Endothelial cell of umbilical vein (primary cell): Measurements from ENCODE around the gene COQ7. TPM values are rescaled to one million over a fixed set of nuclear protein-coding genes. Genes with fewer than 3 reads are reported as not detected.

Source experiments
- BruUV-seq: library from RNA; stranded (reverse); fragments of 400-500 nt; replicated peaks from 2 replicates; lab custom pipeline; 2021; lab: Mats Ljungman, UMichigan
- CTCF ChIA-PET: fragments of 300-600, 350-600 bp; sonication (Branson Sonifier 250); formaldehyde crosslinking; loops from one replicate; lab custom pipeline; 2021; ENCODE audit warnings: antibody characterized with exemption, inconsistent platforms; lab: Charles Lee
- POLR2A ChIA-PET: fragments of 300-600, 350-600 bp; sonication (Branson Sonifier 250); formaldehyde crosslinking; loops from one replicate; lab custom pipeline; 2021; ENCODE audit warnings: antibody characterized with exemption, inconsistent platforms; lab: Charles Lee
- DNase-seq: peaks from one replicate; pipeline ENCODE4 v3.0.0-alpha.2; 2011; ENCODE audit warnings: low read depth, low spot score
- FAIRE-seq: peaks from 2 replicates; lab custom pipeline; 2011; peaks lifted over from hg19 to GRCh38; lab: Jason Lieb, UNC
- H2AFZ ChIP-seq: 2 replicates; pipeline ENCODE4 v1.6.0; 2012; ENCODE audit warnings: low read depth, low read length, control low read depth, inconsistent platforms
- H3K27ac ChIP-seq: 2 replicates; pipeline ENCODE4 v1.5.1; 2011; ENCODE audit warnings: low read depth, mild to moderate bottlenecking, control low read depth, low read length, moderate library complexity; ENCODE audit not compliant: insufficient read depth
- H3K27me3 ChIP-seq, 2 experiments: 2 replicates each; pipeline versions ENCODE4 v1.6.0 to v1.6.1; 2011; ENCODE audit warnings: low read length in 2 of 2, mixed read lengths in 1 of 2; ENCODE audit not compliant: control insufficient read depth in 2 of 2, insufficient read depth in 2 of 2
- H3K36me3 ChIP-seq, 2 experiments: 2 replicates in 1 of 2; 3 replicates in 1 of 2; pipeline ENCODE4 v1.5.1; 2011; ENCODE audit warnings: low read length in 2 of 2, mild to moderate bottlenecking in 1 of 2, moderate library complexity in 1 of 2; ENCODE audit not compliant: control insufficient read depth in 2 of 2, insufficient read depth in 2 of 2; ENCODE audit errors: extremely low read depth in 1 of 2
- H3K4me1 ChIP-seq: 3 replicates; pipeline ENCODE4 v1.5.1; 2011; ENCODE audit warnings: mild to moderate bottlenecking, low read length; ENCODE audit not compliant: control insufficient read depth, insufficient read depth; ENCODE audit errors: extremely low read depth
- H3K4me2 ChIP-seq: 2 replicates; pipeline ENCODE4 v1.6.1; 2011; ENCODE audit warnings: low read length, control low read depth, mixed read lengths; ENCODE audit not compliant: insufficient read depth
- H3K4me3 ChIP-seq, 3 experiments: fragments of 200-600 bp in 1 of 3; sonication (generic), shearing (Covaris generic) in 1 of 3; replicated peaks in 1 of 3; 2 replicates each; pipeline ENCODE4 v1.5.1; 2011 to 2016; ENCODE audit warnings: control low read depth in 3 of 3, low read length in 3 of 3, mild to moderate bottlenecking in 2 of 3, inconsistent platforms in 1 of 3, low read depth in 1 of 3, moderate library complexity in 1 of 3; ENCODE audit not compliant: insufficient read depth in 1 of 3
- H3K79me2 ChIP-seq: 2 replicates; pipeline ENCODE4 v1.6.0; 2012; ENCODE audit warnings: low read length, inconsistent platforms; ENCODE audit not compliant: control insufficient read depth, insufficient read depth
- H3K9ac ChIP-seq: replicated peaks from 2 replicates; pipeline ENCODE3; 2011; ENCODE audit warnings: low read length, control low read depth; ENCODE audit not compliant: insufficient read depth; ENCODE audit errors: extremely low read depth
- H3K9me1 ChIP-seq: replicated peaks from 3 replicates; pipeline ENCODE4 v1.6.0; 2011; ENCODE audit warnings: mild to moderate bottlenecking, low read length; ENCODE audit not compliant: control insufficient read depth, insufficient read depth; ENCODE audit errors: extremely low read depth
- H3K9me3 ChIP-seq: replicated peaks from 2 replicates; pipeline ENCODE4 v1.5.1; 2012; ENCODE audit warnings: low read length, inconsistent platforms; ENCODE audit not compliant: control insufficient read depth, insufficient read depth
- H4K20me1 ChIP-seq: replicated peaks from 2 replicates; pipeline ENCODE3; 2011; ENCODE audit warnings: mild to moderate bottlenecking, low read length; ENCODE audit not compliant: control insufficient read depth, insufficient read depth; ENCODE audit errors: extremely low read depth
- CTCF ChIP-seq, 2 donors: IDR thresholded peaks; 1 replicate in 1 of 2; 2 replicates in 1 of 2; pipeline ENCODE4 v1.5.1; 2011; ENCODE audit warnings: low read length in 2 of 2, mild to moderate bottlenecking in 2 of 2, moderate library complexity in 2 of 2, control low read depth in 1 of 2, inconsistent platforms in 1 of 2, low read depth in 1 of 2; ENCODE audit not compliant: insufficient read depth in 1 of 2; ENCODE audit errors: extremely low read depth in 1 of 2
- EZH2 ChIP-seq: IDR thresholded peaks from 2 replicates; pipeline ENCODE4 v1.6.1; 2012; ENCODE audit warnings: borderline replicate concordance, low read depth, mild to moderate bottlenecking, moderate library complexity, low read length, inconsistent platforms; ENCODE audit not compliant: severe bottlenecking
- FOS ChIP-seq: IDR thresholded peaks from 2 replicates; pipeline ENCODE4 v1.6.1; 2011; ENCODE audit warnings: mild to moderate bottlenecking, low read length, moderate library complexity, borderline replicate concordance; ENCODE audit not compliant: insufficient read depth
- GATA2 ChIP-seq: IDR thresholded peaks from 2 replicates; pipeline ENCODE4 v1.7.0; 2011; ENCODE audit warnings: low read depth, mild to moderate bottlenecking, moderate library complexity, mixed read lengths, low read length; ENCODE audit not compliant: insufficient read length, insufficient read depth
- JUN ChIP-seq: IDR thresholded peaks from 2 replicates; pipeline ENCODE4 v1.6.1; 2011; ENCODE audit warnings: borderline replicate concordance, low read depth; ENCODE audit not compliant: insufficient read length, insufficient read depth
- MAX ChIP-seq: IDR thresholded peaks from 2 replicates; pipeline ENCODE4 v1.6.1; 2011; ENCODE audit not compliant: insufficient read depth, insufficient read length
- MYC ChIP-seq: IDR thresholded peaks from one replicate; pipeline ENCODE4 v1.6.1; 2011; ENCODE audit warnings: mild to moderate bottlenecking, low read depth, low read length
- POLR2A ChIP-seq: IDR thresholded peaks from 2 replicates; pipeline ENCODE4 v1.6.1; 2012; ENCODE audit warnings: low read depth, mild to moderate bottlenecking, control low read depth, low read length
- POLR2AphosphoS5 ChIP-seq: IDR thresholded peaks from 2 replicates; pipeline ENCODE4 v1.6.1; 2012; ENCODE audit warnings: low read depth, mild to moderate bottlenecking, control low read depth, low read length, moderate library complexity; ENCODE audit not compliant: insufficient read depth
- dilution Hi-C: fragments of 300-500 bp; cut with MboI; formaldehyde crosslinking; loops from one replicate; pipeline ENCODE4 v1.15.0; 2019; ENCODE audit warnings: low sequenced_read_pairs; ENCODE audit not compliant: extremely low pct_ligation_motif_present
- intact Hi-C: fragments of 100-400 bp; cut with micrococcal nuclease; formaldehyde crosslinking; loops from one replicate; pipeline ENCODE4 v1.10.0; 2022
- polyA plus RNA-seq, 4 experiments: library from polyadenylated mRNA; depleted of rRNA in 3 of 4; stranded (reverse) in 3 of 4; unstranded in 1 of 4; fragments of >200 nt; gene quantifications; 2 replicates each; pipeline versions ENCODE4 v1.2.1 to v1.2.3, GENCODE V29; 2011 to 2012; ENCODE audit warnings: missing spikeins in 1 of 4
- total RNA-seq: library from RNA; stranded (reverse); gene quantifications from 2 replicates; pipeline ENCODE4 v1.2.3, GENCODE V29; 2021

The COQ7 gene
- total and polyA plus RNA-seq, 2 donors (not counting 3 experiments of a cell fraction or from before 2014, with no cell fraction given) = 12.9 to 24.2 TPM

GRCh38 chr16:19046062-19046461 is 21.4 kb upstream of the COQ7 start:
- H3K36me3 ChIP-seq = peaks cover 0 to 4% of the 10 kb centered on the region in 2 experiments
- TF ChIP-seq POLR2AphosphoS5 (no peak), MAX (no peak), GATA2 (no peak), FOS (no peak), MYC (no peak), CTCF (IDR thresholded peaks at IDR 0.05; ENCODE audit: extremely low read depth in 1 of 2, insufficient read depth in 1 of 2, low read depth in 1 of 2, low read length in 2 of 2) (no peak), EZH2 (no peak), JUN (no peak), POLR2A (no peak)
- no peak overlapping the region for H3K4me3 ChIP-seq
- FAIRE-seq (no peak), DNase-seq (no peak)
- H3K4me1 ChIP-seq = no peaks in the 10 kb centered on the region
- intact Hi-C loops = no loop called here
- no peak overlapping the region for H3K27ac ChIP-seq
- no peak overlapping the region for H3K9ac ChIP-seq
- H3K9me1 ChIP-seq = no peaks in the 10 kb centered on the region
- CTCF ChIA-PET = no interaction called here
- no TSS peak for BruUV-seq
- no peak overlapping the region for H3K4me2 ChIP-seq
- dilution Hi-C loops = no loop called here
- H3K79me2 ChIP-seq = no peaks in the 10 kb centered on the region
- H4K20me1 ChIP-seq = no peaks in the 10 kb centered on the region
- H3K27me3 ChIP-seq = no peaks in the 10 kb centered on the region
- POLR2A ChIA-PET = no interaction called here
- H2AFZ ChIP-seq = no peak overlapping the region
- H3K9me3 ChIP-seq = no peaks in the 10 kb centered on the region
